ENCODE results near the gene DCAF12. TPM values are rescaled to one million over a fixed set of nuclear protein-coding genes. Genes with fewer than 3 reads are reported as not detected.

The DCAF12 gene
- total and polyA plus RNA-seq, 4 donors, result 8.4 to 120 (median 16.0) TPM

DNA sequence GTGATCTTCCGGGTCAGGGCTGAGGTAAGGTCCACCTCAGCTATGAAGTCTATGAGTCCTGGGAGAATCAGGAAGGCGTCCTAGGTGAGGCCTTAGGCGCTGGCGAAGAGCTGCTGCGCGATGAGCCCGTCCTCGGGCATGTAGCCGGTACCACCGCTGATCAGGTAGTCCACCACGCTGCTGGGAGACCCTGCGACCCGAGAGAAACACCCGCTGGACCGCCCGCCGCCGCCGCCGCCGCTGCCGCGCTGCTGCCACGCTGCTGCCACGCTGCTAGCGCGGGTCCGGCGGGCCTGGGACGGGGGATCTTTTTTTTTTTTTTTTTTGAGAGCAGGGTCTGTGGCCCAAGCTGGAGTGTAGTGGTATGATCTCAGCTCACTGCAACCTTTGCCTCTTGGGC, 8.0 kb upstream of the DCAF12 start:
- H3K27me3 ChIP-seq (ENCODE audit: control insufficient read depth in 4 of 4, insufficient read depth in 4 of 4, low read length in 3 of 4), result no peaks in the 10 kb centered on the region
- no peaks in the 10 kb centered on the region for H3K36me3 ChIP-seq (ENCODE audit: control insufficient read depth in 4 of 4, insufficient read depth in 3 of 4, low read depth in 1 of 4, low read length in 3 of 4)
- TF ChIP-seq MAX (IDR thresholded peaks at IDR 0.05) (no peak), HNF4G (IDR thresholded peaks at IDR 0.05) (no peak), TAF1 (conservative IDR thresholded peaks at IDR 0.05) (no peak), FOXA1 (IDR thresholded peaks at IDR 0.05) (no peak), JUND (IDR thresholded peaks at IDR 0.05) (no peak), GABPA (IDR thresholded peaks at IDR 0.05 in 1 of 2, conservative IDR thresholded peaks at IDR 0.05 in 1 of 2) (no peak), FOXA2 (IDR thresholded peaks at IDR 0.05) (no peak), RAD21 (IDR thresholded peaks at IDR 0.05) (no peak), HNF4A (conservative IDR thresholded peaks at IDR 0.05) (no peak), SP1 (IDR thresholded peaks at IDR 0.05) (no peak), NR2F2 (IDR thresholded peaks at IDR 0.05) (no peak), CTCF (IDR thresholded peaks at IDR 0.05; ENCODE audit: low read depth, low read length, missing input control) (no peak), ATF3 (IDR thresholded peaks at IDR 0.05) (no peak), RXRA (IDR thresholded peaks at IDR 0.05) (no peak)
- TF ChIP-seq, protein P1, sequence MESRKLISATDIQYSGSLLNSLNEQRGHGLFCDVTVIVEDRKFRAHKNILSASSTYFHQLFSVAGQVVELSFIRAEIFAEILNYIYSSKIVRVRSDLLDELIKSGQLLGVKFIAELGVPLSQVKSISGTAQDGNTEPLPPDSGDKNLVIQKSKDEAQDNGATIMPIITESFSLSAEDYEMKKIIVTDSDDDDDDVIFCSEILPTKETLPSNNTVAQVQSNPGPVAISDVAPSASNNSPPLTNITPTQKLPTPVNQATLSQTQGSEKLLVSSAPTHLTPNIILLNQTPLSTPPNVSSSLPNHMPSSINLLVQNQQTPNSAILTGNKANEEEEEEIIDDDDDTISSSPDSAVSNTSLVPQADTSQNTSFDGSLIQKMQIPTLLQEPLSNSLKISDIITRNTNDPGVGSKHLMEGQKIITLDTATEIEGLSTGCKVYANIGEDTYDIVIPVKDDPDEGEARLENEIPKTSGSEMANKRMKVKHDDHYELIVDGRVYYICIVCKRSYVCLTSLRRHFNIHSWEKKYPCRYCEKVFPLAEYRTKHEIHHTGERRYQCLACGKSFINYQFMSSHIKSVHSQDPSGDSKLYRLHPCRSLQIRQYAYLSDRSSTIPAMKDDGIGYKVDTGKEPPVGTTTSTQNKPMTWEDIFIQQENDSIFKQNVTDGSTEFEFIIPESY (IDR thresholded peaks at IDR 0.05), result no peak
- TF ChIP-seq, protein P2, sequence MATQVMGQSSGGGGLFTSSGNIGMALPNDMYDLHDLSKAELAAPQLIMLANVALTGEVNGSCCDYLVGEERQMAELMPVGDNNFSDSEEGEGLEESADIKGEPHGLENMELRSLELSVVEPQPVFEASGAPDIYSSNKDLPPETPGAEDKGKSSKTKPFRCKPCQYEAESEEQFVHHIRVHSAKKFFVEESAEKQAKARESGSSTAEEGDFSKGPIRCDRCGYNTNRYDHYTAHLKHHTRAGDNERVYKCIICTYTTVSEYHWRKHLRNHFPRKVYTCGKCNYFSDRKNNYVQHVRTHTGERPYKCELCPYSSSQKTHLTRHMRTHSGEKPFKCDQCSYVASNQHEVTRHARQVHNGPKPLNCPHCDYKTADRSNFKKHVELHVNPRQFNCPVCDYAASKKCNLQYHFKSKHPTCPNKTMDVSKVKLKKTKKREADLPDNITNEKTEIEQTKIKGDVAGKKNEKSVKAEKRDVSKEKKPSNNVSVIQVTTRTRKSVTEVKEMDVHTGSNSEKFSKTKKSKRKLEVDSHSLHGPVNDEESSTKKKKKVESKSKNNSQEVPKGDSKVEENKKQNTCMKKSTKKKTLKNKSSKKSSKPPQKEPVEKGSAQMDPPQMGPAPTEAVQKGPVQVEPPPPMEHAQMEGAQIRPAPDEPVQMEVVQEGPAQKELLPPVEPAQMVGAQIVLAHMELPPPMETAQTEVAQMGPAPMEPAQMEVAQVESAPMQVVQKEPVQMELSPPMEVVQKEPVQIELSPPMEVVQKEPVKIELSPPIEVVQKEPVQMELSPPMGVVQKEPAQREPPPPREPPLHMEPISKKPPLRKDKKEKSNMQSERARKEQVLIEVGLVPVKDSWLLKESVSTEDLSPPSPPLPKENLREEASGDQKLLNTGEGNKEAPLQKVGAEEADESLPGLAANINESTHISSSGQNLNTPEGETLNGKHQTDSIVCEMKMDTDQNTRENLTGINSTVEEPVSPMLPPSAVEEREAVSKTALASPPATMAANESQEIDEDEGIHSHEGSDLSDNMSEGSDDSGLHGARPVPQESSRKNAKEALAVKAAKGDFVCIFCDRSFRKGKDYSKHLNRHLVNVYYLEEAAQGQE (IDR thresholded peaks at IDR 0.05), result no peak
- H3K9ac ChIP-seq (ENCODE audit: low read depth in 1 of 2, low read length in 2 of 2), result no peak overlapping the region
- H3K4me1 ChIP-seq (ENCODE audit: control insufficient read depth in 4 of 4, insufficient read depth in 4 of 4, low read length in 3 of 4), result no peaks in the 10 kb centered on the region
- H3K27ac ChIP-seq (ENCODE audit: low read depth in 1 of 2, low read length in 2 of 2), result no peak overlapping the region
- no peaks in the 10 kb centered on the region for H3K9me3 ChIP-seq (ENCODE audit: control insufficient read depth in 4 of 4, low read length in 3 of 4)
- WGBS, result 96% methylated on average over 30 of the region's 30 CpGs
- H3K4me3 ChIP-seq (ENCODE audit: low read depth in 1 of 3, low read length in 3 of 3), result no peak overlapping the region
- no peak for DNase-seq (ENCODE audit: low spot score)

- Histone ChIP-seq H3K9ac (ENCODE audit: low read depth in 1 of 2, low read length in 2 of 2) (no peak overlapping the region), H3K27me3 (ENCODE audit: control insufficient read depth in 4 of 4, insufficient read depth in 4 of 4, low read length in 3 of 4) (no peaks in the 10 kb centered on the region), H3K27ac (ENCODE audit: low read depth in 1 of 2, low read length in 2 of 2) (no peak overlapping the region), H3K4me3 (ENCODE audit: low read depth in 1 of 3, low read length in 3 of 3) (no peak overlapping the region), H3K4me1 (ENCODE audit: control insufficient read depth in 4 of 4, insufficient read depth in 4 of 4, low read length in 3 of 4) (no peaks in the 10 kb centered on the region), H3K36me3 (ENCODE audit: control insufficient read depth in 4 of 4, insufficient read depth in 3 of 4, low read depth in 1 of 4, low read length in 3 of 4) (no peaks in the 10 kb centered on the region), H3K9me3 (ENCODE audit: control insufficient read depth in 4 of 4, low read length in 3 of 4) (no peaks in the 10 kb centered on the region)
- no peak for DNase-seq (ENCODE audit: low spot score)
- no peak for TF ChIP-seq HNF4G (IDR thresholded peaks at IDR 0.05)
- no peak for TF ChIP-seq FOXA2 (IDR thresholded peaks at IDR 0.05)
- no peak for TF ChIP-seq RXRA (IDR thresholded peaks at IDR 0.05)
- 96% methylated on average over 16 of the region's 16 CpGs for WGBS
Observed at GRCh38 chr9:34133436-34133949, 7.0 kb upstream of the DCAF12 start.

Measured in liver (tissue), 9 donors.